ENCODE measurements around the gene DLEC1. TPM values are rescaled to one million over a fixed set of nuclear protein-coding genes. Genes with fewer than 3 reads are reported as not detected.

DLEC1 gene
- total RNA-seq, 1 donor from 2014 or later, result 0.24 TPM

DNA sequence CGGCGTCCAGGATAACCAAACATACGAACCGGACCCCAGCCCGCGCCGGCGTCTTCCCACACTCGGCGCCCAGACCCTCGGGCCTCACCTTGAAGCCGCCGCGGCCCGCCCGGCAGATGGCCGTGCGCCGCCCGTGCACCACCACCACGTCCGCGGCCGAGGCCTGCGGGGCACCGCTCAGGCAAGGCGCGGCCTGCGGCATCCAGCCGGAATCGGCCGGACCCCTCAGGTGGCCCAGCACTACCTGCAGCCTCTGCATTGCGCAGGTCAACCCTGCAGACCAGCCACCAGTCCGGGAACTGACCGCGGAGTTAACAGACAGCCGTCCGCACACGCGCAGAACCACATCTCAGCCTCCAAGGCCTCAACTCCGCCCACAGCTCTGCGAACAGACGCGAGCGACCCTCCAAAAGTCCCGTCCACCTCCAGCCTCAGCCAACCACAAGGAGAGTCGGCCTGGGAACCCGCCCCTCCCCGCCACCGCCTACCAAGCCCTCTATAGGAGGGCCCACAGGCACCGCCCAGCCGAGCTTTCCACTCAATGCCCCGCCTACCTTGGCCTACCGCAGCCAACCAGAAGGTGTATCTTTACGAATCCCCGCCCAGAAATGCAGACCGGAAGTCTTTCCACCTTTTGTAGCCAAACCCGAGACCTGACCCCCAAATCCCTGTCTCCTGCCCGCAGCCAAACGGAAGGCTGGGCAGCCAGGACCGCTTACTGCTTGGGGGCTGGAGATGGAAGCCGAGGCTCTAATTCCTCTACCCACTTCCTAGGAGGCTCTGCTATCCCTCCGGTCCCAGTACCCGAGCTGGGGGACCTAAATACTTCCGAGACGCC is 98.0 kb downstream of the DLEC1 start, which contains the start of gene ACAA1:
TSS of gene ACAA1 (minus strand) at position 351 of the 838 bp plus-strand sequence. CDS start at position 259, 92 bp downstream.
- peak; percentile 100 for DNase-seq (ENCODE audit: low spot score)

- DNase-seq (ENCODE audit: low spot score), result no peak
These were observed 98.8 kb downstream of the DLEC1 start for GRCh38 chr3:38137615-38138348.

GRCh38 chr3:38138349-38139190 is 99.6 kb downstream of the DLEC1 start, which contains the start of gene MYD88:
Gene MYD88, plus strand, starts transcription at chr3:38138661. Its CDS starts 40 bp downstream, at chr3:38138701.
- peak; percentile 75 for DNase-seq (ENCODE audit: low spot score)

DNA sequence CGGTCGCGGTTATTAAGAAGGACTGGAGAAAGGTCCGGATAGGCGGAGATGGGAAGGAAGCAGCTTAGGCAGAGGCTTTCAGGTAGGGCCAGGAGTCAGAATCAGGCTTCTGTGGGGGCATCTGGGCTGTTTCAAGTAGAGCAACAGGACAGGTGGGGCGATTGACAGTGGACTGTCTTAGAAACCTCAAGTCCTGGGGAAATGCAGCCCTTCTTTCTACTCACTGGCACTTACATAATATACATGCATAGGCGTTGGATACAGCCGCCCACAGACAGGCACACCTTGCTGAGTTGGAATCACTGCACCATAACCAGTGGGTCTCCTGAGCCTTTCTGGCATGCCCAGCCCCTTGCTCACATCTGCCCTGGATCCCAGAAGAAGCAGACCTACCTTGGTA is 100.2 kb downstream of the DLEC1 start:
- no peak for DNase-seq (ENCODE audit: low spot score)

- DNase-seq (ENCODE audit: low spot score), result no peak
These were observed 100.6 kb downstream of the DLEC1 start for GRCh38 chr3:38139652-38140051.

GRCh38 chr3:38140326-38141172 is 101.5 kb downstream of the DLEC1 start:
- DNase-seq (ENCODE audit: low spot score), result no peak

- DNase-seq (ENCODE audit: low spot score), result no peak
These were observed 102.4 kb downstream of the DLEC1 start for GRCh38 chr3:38141173-38141951.

DNA sequence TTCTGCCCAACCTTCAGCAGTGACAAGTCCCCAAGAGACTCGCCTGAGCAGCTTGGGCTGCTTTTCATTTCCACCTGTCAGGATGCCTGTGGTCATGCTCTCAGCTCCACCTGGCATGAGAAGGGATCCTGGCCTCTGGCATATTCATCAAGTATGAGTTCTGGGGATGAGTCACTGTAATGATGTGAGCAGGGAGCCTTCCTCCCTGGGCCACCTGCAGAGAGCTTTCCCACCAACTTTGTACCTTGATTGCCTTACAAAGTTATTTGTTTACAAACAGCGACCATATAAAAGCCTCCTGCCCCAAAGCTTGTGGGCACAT is 102.9 kb downstream of the DLEC1 start:
- no peak for DNase-seq (ENCODE audit: low spot score)

GRCh38 chr3:38142959-38143358 is 104.0 kb downstream of the DLEC1 start:
- no peak for DNase-seq (ENCODE audit: low spot score)

GRCh38 chr3:38143511-38143910 is 104.5 kb downstream of the DLEC1 start:
- DNase-seq (ENCODE audit: low spot score), result no peak

DNA sequence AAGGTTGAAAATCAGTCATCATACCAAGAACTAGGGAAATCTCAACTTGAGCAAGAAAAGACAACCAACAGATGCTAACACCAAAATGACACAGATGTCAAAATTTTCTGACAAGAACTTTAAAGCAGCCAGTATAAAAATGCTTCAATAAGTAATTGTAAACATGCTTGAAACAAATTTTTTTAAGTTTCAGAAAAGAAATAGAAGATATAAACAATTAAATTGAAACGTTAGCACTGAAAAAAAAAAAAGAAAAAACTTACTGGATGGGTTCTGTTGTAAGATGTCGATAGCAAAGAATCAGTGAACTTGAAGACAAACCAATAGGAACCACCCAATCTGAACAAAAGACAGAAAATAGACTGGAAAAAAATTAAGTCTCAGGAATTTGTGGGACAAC is 107.5 kb downstream of the DLEC1 start:
- DNase-seq (ENCODE audit: low spot score), result no peak

DNA sequence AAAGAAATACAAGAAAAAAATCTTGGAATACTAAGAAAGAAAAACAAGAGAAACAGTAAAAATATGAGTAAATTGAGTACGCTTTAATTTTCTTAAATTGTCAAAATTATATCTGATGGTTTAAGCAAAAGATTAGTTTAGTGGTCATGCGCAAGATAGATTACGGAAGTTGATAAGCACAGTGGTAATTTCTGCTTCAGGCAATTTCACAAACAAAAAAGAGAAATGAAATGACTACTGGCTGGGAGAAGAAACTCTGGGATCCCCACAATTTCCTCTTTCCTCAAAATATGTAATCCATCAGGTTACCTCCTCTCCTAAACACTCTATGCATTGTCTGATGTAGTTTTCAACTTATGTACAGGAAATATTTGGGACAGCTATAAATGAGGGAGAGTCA is 108.4 kb downstream of the DLEC1 start:
- no peak for DNase-seq (ENCODE audit: low spot score)

DNA sequence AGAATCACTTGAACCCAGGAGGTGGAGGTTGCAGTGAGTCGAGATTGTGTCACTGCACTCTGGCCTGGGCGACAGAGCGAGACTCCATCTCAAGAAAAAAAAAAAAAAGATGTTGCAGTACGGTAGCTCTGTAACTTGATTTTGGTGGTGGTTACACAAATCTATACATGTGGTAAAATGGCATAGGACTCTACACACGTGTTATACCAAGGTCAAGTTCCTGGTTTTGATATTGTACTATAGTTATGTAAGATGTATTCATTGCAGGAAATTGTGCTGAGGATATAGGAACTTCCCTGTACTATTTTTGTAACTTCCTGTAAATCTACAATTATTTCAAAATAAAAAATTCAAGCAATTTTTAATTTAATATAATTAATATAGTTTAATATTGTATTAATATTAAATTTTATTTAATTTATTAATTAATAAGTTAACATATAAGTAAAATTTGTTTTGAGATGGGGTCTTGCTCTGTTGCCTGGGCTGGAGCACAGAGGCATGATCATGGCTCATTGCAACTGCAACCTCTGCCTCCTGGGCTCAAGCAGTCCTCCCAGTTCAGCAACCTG is 109.4 kb downstream of the DLEC1 start:
- DNase-seq (ENCODE audit: low spot score), result no peak

DNA sequence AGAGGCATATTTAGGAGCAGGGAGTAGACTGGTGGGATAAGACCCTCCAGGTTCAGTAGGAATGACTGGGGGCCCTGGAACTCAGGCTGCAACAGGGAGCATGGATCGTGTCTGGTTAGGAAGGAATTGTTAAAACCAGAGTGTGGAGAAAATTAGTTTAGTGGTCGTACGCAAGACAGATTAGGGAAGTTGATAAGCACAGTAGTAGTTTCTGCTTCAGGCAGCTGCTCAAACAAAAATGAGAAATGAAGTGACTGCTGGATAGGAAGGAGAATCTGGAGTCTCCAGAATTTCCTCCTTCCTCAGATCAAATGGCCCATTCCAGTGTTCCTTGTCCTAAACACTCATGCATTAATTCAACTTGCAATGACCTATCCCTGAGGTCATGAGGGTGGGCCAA is 110.7 kb downstream of the DLEC1 start:
- DNase-seq (ENCODE audit: low spot score), result no peak

DNA sequence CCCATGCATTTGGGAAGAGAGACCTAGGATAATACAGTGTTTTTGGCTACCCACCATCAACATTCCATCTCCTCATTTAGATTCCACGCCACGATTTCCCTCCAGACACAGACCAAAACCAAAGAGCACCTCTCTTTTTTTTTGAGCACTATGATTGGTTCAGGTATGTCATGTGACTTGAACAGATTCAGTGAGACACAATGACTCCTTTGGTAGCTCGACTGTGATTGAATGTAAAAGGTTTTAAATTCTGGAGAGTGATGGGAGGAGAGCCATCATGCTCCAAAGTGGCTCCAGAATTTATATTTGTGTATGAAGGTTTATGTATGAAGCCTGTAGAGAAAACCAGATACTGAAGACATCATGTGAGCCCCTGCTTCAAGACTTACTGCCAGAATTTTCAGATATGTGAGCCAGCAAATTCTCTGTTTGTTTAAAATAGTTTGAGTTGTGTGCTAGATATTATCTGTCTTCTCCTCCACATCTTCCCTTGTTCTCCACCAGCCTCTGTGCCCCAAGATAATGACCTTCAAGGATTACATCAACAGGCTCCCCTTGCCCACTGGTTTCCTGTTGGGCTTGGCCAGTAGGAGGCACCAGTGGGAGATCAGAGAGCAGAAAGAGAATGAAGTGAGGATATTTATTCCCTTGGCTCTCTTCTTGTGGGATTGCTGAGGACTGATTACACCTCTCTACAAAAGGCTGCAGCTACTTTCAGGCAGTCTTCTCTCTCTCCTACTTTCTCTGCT is 111.9 kb downstream of the DLEC1 start:
- DNase-seq (ENCODE audit: low spot score), result no peak

- DNase-seq (ENCODE audit: low spot score), result no peak
These were observed 112.8 kb downstream of the DLEC1 start for GRCh38 chr3:38151667-38152265.

GRCh38 chr3:38152609-38153008 is 113.6 kb downstream of the DLEC1 start:
- no peak for DNase-seq (ENCODE audit: low spot score)

- no peak for DNase-seq (ENCODE audit: low spot score)
These were observed 114.2 kb downstream of the DLEC1 start for GRCh38 chr3:38153221-38153620.

DNA sequence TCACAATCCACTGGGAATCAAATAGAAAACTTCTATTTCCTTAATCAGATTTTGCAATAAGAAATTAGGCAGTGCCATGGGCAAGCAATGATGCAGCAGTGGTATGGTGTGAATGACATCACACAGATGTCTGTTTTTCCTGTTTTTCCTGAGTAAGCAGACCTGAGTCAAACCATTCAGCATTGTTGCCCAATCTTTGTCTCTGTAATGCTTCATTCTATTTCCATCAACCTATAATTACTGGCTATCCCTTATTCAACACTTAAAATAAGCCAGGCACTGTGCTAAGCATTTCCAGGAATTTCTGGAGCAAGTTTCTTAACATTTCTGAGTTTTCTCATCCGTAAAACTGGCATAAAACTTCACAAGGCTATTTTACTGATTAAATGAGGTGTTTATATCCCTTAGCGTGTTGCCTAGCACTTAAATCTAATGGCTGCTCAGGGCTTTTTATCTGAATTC is 115.1 kb downstream of the DLEC1 start:
- DNase-seq (ENCODE audit: low spot score), result peak; percentile 68

Measured in umbilical cord (tissue), 2 donors.